Measurements from ENCODE around the gene MAGI2. TPM values are rescaled to one million over a fixed set of nuclear protein-coding genes. Genes with fewer than 3 reads are reported as not detected.

MAGI2 gene
- total and polyA plus RNA-seq, 2 donors (not counting 3 experiments of a cell fraction or from before 2014, with no cell fraction given), result 0.28 to 6.0 TPM

DNA sequence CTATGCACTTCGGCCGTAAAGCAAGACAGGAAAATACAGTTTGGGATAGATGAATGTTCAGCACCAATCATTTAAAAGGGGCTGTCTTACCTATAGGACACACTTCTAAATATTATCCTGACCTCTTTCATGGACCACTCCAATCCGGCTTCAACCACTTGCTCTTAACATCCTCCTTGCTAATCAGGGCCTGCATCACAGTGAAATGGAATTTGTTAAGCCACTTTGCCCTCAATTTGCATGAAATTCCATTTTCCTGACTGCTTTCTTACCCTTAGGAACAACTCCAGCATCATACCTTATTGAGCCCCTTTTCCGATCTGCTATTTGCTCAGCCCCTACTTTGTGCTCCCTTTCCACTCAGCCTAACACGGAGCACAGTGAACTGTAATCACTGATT lies 987.6 kb downstream of the MAGI2 start:
- Histone ChIP-seq H3K9ac (replicated peaks; ENCODE audit: extremely low read depth, insufficient read depth, low read length) (no peak overlapping the region), H3K4me3 (replicated peaks in 1 of 3; ENCODE audit: insufficient read depth in 1 of 3, low read depth in 1 of 3, low read length in 3 of 3) (no peak overlapping the region), H3K9me1 (replicated peaks; ENCODE audit: control insufficient read depth, extremely low read depth, insufficient read depth, low read length) (no peaks in the 10 kb centered on the region), H3K4me1 (ENCODE audit: control insufficient read depth, extremely low read depth, insufficient read depth, low read length) (no peaks in the 10 kb centered on the region), H3K79me2 (ENCODE audit: control insufficient read depth, insufficient read depth, low read length) (no peaks in the 10 kb centered on the region), H2AFZ (ENCODE audit: low read depth, low read length) (no peak overlapping the region), H3K27ac (ENCODE audit: insufficient read depth, low read depth, low read length) (no peak overlapping the region), H3K27me3 (ENCODE audit: control insufficient read depth in 2 of 2, insufficient read depth in 2 of 2, low read length in 2 of 2) (no peaks in the 10 kb centered on the region), H4K20me1 (replicated peaks; ENCODE audit: control insufficient read depth, extremely low read depth, insufficient read depth, low read length) (no peaks in the 10 kb centered on the region), H3K4me2 (ENCODE audit: insufficient read depth, low read length) (no peak overlapping the region), H3K36me3 (ENCODE audit: control insufficient read depth in 2 of 2, extremely low read depth in 1 of 2, insufficient read depth in 2 of 2, low read length in 2 of 2) (no peaks in the 10 kb centered on the region), H3K9me3 (replicated peaks; ENCODE audit: control insufficient read depth, insufficient read depth, low read length) (no peaks in the 10 kb centered on the region)
- intact Hi-C loops (cut with micrococcal nuclease) (no loop called here), dilution Hi-C loops (cut with MboI; ENCODE audit: extremely low pct_ligation_motif_present, low sequenced_read_pairs) (no loop called here)
- TF ChIP-seq CTCF (IDR thresholded peaks at IDR 0.05; ENCODE audit: extremely low read depth in 1 of 2, insufficient read depth in 1 of 2, low read depth in 1 of 2, low read length in 2 of 2) (no peak), POLR2AphosphoS5 (IDR thresholded peaks at IDR 0.05; ENCODE audit: insufficient read depth, low read depth, low read length) (no peak), EZH2 (IDR thresholded peaks at IDR 0.05; ENCODE audit: borderline replicate concordance, low read depth, low read length, severe bottlenecking) (no peak), FOS (IDR thresholded peaks at IDR 0.05; ENCODE audit: borderline replicate concordance, insufficient read depth, low read length) (no peak), MYC (IDR thresholded peaks at IDR 0.05; ENCODE audit: low read depth, low read length) (no peak), JUN (IDR thresholded peaks at IDR 0.05; ENCODE audit: borderline replicate concordance, insufficient read depth, insufficient read length, low read depth) (no peak), POLR2A (IDR thresholded peaks at IDR 0.05; ENCODE audit: low read depth, low read length) (no peak), GATA2 (IDR thresholded peaks at IDR 0.05; ENCODE audit: insufficient read depth, insufficient read length, low read depth, low read length) (no peak)
- TF ChIP-seq, protein P1, sequence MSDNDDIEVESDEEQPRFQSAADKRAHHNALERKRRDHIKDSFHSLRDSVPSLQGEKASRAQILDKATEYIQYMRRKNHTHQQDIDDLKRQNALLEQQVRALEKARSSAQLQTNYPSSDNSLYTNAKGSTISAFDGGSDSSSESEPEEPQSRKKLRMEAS (IDR thresholded peaks at IDR 0.05; ENCODE audit: insufficient read depth, insufficient read length), result no peak
- FAIRE-seq, result no peak
- DNase-seq (ENCODE audit: low read depth, low spot score), result no peak
- CTCF ChIA-PET, result no interaction called here
- BruUV-seq (replicated peaks), result no TSS peak
- POLR2A ChIA-PET, result no interaction called here
